ENCODE measurements around the gene CHST11.
A peak's percentile ranks its signal among the peaks of the same experiment; 100 is the strongest.
"Not testable (repeated sequence)": the region's sequence is repeated elsewhere in the genome, so short reads cannot be mapped to it uniquely, and the experiment has no call there.

CHST11 gene

GRCh38 chr12:104519190-104520019 is 62.7 kb downstream of the CHST11 start:
- no peak overlapping the region for H3K27ac ChIP-seq
- DNase-seq (ENCODE audit: low read depth, low spot score) = no peak

- H3K27ac ChIP-seq = no peak overlapping the region
Measured at GRCh38 chr12:104520242-104520900, 63.6 kb downstream of the CHST11 start.

GRCh38 chr12:104521731-104522130 is 65.0 kb downstream of the CHST11 start:
- no peak overlapping the region for H3K27ac ChIP-seq
- no peak for DNase-seq (ENCODE audit: low read depth, low spot score)

More at GRCh38 chr12:104520242-104520900, 63.6 kb downstream of the CHST11 start:
- no peak for DNase-seq (ENCODE audit: low read depth, low spot score)

GRCh38 chr12:104522985-104523722 is 66.4 kb downstream of the CHST11 start:
- no peak for DNase-seq (ENCODE audit: low read depth, low spot score)
- no peak overlapping the region for H3K27ac ChIP-seq

GRCh38 chr12:104524034-104524832 is 67.5 kb downstream of the CHST11 start:
- H3K27ac ChIP-seq = no peak overlapping the region
- no peak for DNase-seq (ENCODE audit: low read depth, low spot score)

- H3K27ac ChIP-seq = no peak overlapping the region
- DNase-seq (ENCODE audit: low read depth, low spot score) = no peak
Measured at GRCh38 chr12:104526320-104526719, 69.6 kb downstream of the CHST11 start.

- no peak overlapping the region for H3K27ac ChIP-seq
Measured at GRCh38 chr12:104526751-104527150, 70.0 kb downstream of the CHST11 start.

GRCh38 chr12:104527653-104528052 is 70.9 kb downstream of the CHST11 start:
- not testable (repeated sequence) for H3K27ac ChIP-seq; DNase-seq (ENCODE audit: low read depth, low spot score)

More at GRCh38 chr12:104526751-104527150, 70.0 kb downstream of the CHST11 start:
- no peak for DNase-seq (ENCODE audit: low read depth, low spot score)

GRCh38 chr12:104529130-104529874 is 72.6 kb downstream of the CHST11 start:
- H3K27ac ChIP-seq = no peak overlapping the region
- no peak for DNase-seq (ENCODE audit: low read depth, low spot score)

GRCh38 chr12:104532636-104533035 is 75.9 kb downstream of the CHST11 start:
- DNase-seq (ENCODE audit: low read depth, low spot score) = no peak
- no peak overlapping the region for H3K27ac ChIP-seq

- H3K27ac ChIP-seq = no peak overlapping the region
- no peak for DNase-seq (ENCODE audit: low read depth, low spot score)
Measured at GRCh38 chr12:104533134-104533533, 76.4 kb downstream of the CHST11 start.

- H3K27ac ChIP-seq = no peak overlapping the region
- no peak for DNase-seq (ENCODE audit: low read depth, low spot score)
Measured at GRCh38 chr12:104534162-104534856, 77.6 kb downstream of the CHST11 start.

GRCh38 chr12:104534857-104535248 is 78.1 kb downstream of the CHST11 start:
- H3K27ac ChIP-seq = no peak overlapping the region
- no peak for DNase-seq (ENCODE audit: low read depth, low spot score)

GRCh38 chr12:104535369-104535768 is 78.6 kb downstream of the CHST11 start:
- DNase-seq (ENCODE audit: low read depth, low spot score) = no peak
- H3K27ac ChIP-seq = no peak overlapping the region

GRCh38 chr12:104536841-104537240 is 80.1 kb downstream of the CHST11 start:
- H3K27ac ChIP-seq = no peak overlapping the region
- peak; percentile 12 for DNase-seq (ENCODE audit: low read depth, low spot score)

- no peak for DNase-seq (ENCODE audit: low read depth, low spot score)
- H3K27ac ChIP-seq = no peak overlapping the region
Measured at GRCh38 chr12:104538056-104538455, 81.3 kb downstream of the CHST11 start.

GRCh38 chr12:104538891-104539462 is 82.2 kb downstream of the CHST11 start:
- no peak overlapping the region for H3K27ac ChIP-seq
- no peak for DNase-seq (ENCODE audit: low read depth, low spot score)

GRCh38 chr12:104544836-104545235 is 88.1 kb downstream of the CHST11 start:
- no peak for DNase-seq (ENCODE audit: low read depth, low spot score)
- H3K27ac ChIP-seq = no peak overlapping the region

Measured in epithelial cell of prostate (primary cell).